SW480 (cell line): ENCODE data around the gene SPTAN1.
"Not testable (repeated sequence)": the region's sequence is repeated elsewhere in the genome, so short reads cannot be mapped to it uniquely, and the experiment has no call there.

Source experiments
- DNase-seq: peaks from one replicate; pipeline ENCODE4 v3.0.0-alpha.2; 2016; ENCODE audit warnings: low spot score

Gene SPTAN1

DNA sequence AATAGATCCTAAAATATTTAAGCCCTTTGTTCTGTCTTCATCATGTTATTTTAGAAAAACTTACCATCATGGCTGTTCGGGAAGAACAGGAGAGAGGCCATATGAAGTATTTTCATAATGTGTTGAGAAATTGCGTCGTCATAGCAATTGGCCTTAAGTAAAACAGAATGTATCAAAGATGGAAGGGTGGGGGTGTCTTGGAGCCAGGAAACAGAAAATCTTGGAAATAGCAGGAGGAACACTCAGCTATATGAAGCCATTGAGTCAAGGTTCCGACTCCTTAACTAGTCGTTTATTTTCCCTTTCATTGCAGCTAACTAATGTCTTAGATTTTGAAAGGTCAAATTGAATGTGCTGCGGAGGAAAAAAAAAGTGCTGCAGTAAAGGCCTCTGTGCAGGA lies 1.3 kb downstream of the SPTAN1 start:
- no peak for DNase-seq

- DNase-seq = peak; percentile 80
Observed at GRCh38 chr9:128554155-128554862, 1.9 kb downstream of the SPTAN1 start.

DNA sequence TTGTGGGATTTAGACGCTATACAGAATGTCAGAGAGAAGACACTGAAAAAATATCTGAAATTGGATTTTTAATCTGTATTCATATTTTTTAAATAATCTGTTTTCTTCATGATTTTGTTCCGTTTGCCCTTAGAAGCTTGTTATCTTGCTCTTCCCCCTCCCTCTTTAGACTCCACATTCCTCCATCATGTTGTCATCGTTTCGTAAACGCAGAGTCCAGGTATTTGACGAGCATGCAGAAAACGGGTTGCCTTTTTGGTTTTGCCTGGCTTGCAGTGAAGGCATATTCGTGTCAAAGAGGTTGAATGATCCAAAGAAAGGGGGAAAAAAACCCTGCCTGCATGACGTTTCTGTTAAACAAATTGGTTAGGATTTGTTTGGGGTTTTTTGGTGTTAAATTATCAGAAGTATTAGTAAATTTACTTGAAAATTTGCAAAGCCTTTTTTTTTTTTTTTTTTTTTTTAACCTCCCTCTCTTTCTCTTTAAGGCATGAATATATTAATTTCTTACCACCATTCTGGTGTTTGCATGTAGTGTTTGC lies 2.9 kb downstream of the SPTAN1 start:
- peak; percentile 77 for DNase-seq

GRCh38 chr9:128556276-128556675 lies 3.9 kb downstream of the SPTAN1 start:
- no peak for DNase-seq

DNA sequence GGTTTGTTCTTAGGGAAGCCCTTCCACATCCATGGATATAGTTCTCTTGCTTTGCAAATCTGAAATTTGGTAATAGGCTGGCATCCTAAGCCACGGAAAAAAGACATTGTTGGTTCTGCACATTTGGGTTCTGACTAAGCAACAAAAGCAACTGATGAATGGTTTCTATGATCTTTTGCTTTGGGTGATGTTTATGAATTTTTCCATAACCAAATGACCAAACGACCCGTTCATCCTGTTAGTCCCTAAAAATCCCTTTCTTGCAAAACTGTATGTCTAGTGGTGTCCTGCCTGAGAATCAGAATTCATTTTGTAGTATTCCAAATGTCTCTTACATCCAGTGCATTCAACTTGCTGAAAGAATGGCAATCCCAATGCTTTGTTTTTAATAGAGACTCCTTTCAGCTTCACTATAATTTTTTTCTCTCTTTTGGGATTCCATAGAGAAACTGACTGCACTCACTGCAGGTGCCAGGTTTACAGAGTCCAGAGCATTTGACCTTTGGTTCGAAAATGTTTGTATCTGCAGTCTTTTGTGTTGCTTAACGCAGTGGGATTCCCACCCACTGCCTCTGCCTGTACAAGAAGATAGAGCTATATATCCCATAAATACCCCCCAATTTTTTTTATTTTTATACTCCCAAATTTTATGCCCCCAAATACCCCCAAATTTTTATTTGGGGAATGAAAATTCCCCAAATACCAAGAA lies 4.7 kb downstream of the SPTAN1 start:
- DNase-seq = no peak

- DNase-seq = peak; percentile 82
Observed at GRCh38 chr9:128558431-128559310, 6.3 kb downstream of the SPTAN1 start.

DNA sequence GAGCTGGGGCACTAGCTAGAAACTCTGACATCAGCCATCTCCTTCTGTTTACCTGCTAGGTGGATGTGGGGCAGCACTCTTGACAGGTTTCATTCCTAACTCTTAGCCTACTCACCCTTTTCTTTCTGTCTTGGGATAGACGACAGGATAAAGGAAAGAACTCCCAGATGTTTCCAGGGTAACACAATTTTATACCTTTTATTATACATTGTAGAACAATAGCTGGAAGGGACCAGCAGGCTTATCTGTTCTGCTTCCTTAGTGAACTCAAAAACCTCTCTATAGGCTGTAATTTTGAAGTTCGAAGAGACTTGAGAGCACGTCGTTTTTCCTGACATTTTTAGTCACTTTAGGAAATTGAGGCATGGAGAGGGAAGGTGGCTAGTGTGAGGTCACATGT lies 13.2 kb downstream of the SPTAN1 start:
- DNase-seq = no peak

GRCh38 chr9:128568470-128569078 lies 16.2 kb downstream of the SPTAN1 start:
- DNase-seq = no peak

DNA sequence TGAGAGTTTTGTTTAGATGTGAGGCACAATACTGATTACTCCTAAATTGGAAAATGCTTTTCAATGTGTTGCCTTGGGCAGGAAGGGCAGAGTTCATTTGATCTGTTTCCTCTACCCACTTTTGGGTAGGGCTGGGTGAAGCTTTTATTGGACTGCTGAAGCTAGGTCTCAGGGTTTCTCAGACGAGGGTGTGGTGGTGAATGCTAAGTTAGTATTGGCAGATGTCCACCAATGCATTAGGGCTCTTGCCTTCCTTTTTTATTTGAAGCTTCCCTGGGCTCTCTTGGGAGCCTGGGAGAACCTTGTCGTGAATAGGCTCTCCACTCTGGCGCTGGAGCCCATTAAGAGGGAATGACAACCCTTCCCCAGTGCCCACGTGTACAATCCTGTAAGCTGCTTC lies 23.1 kb downstream of the SPTAN1 start:
- DNase-seq = no peak

DNA sequence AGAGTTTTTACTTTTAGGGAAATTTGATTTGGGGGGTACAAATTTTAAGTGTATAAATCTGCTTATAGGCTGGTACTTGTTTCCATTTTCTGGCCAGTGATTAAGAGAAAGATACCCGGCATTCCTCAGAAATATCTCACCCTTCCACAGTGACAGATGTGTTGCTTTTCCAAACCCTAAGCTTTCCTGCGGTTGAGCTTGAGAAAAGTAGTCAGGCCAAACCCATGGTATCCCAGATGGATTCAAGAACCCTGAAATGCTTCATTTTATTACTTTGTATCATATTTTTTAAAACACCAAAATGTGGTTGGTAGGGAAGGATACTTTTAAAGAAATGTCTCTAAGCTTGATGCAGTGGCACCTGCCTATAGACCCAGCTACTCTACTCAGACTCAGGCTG lies 23.5 kb downstream of the SPTAN1 start:
- no peak for DNase-seq

DNA sequence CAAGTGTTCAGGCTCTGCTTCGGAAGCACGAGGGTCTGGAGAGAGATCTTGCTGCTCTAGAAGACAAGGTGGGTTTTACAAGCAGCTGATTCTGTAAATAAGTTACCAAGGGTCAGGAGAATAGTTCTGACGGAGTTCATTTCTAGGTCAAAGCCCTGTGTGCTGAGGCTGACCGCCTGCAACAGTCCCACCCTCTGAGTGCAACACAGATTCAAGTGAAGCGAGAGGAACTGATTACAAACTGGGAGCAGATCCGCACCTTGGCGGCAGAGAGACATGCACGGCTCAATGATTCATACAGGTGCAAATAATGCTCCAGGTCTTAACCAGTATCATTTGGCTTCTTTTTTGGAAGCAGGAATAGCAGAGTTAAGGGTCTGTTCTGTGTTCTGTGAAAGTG lies 24.8 kb downstream of the SPTAN1 start:
- no peak for DNase-seq

DNA sequence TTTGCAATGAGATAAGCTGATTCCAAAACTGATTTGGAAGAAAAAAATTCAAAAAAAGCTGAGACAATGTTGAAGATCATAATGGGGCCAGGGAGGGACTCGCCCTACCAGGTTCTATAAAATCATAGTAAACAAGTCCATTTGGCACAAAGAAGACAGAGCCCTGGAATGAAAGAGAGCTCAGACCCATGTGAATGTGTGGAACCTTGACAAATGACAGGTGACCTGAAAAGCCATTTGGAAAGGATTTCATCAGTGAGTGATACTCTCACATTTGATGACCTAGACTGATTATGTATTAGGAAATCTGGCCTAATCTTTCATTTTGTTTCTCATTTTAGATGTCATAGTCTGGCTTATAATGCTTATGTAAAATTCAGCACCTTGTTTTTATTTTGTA lies 26.8 kb downstream of the SPTAN1 start:
- DNase-seq = no peak

- DNase-seq = no peak
Observed at GRCh38 chr9:128580731-128581130, 28.3 kb downstream of the SPTAN1 start.

GRCh38 chr9:128585155-128585554 lies 32.8 kb downstream of the SPTAN1 start:
- not testable (repeated sequence) for DNase-seq

GRCh38 chr9:128586934-128587333 lies 34.5 kb downstream of the SPTAN1 start:
- not testable (repeated sequence) for DNase-seq

- DNase-seq = no peak
Observed at GRCh38 chr9:128587453-128587852, 35.1 kb downstream of the SPTAN1 start.

GRCh38 chr9:128588581-128589233 lies 36.3 kb downstream of the SPTAN1 start:
- DNase-seq = no peak

DNA sequence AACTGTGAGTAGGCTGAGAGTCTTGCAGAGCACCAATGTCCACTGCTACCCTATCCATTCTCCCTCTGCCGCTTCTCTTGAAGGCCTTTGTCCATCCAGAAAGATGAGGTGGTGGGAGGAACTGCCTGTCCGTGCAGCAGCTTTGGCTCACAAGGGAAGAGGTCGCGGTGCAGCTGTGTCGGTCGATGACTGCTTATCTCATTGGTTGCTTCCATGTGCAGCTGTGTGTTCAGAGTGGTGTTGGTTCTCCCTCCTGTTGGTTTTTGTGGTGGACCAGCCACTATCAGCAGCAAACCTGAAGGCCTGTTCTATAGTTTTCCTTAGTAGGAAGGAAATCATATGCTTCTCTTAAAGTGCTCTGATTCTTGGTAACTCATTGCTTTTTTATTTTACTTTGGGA lies 40.7 kb downstream of the SPTAN1 start:
- DNase-seq = no peak

- no peak for DNase-seq
Observed at GRCh38 chr9:128593856-128594255, 41.5 kb downstream of the SPTAN1 start.

- DNase-seq = no peak
Observed at GRCh38 chr9:128595471-128595870, 43.1 kb downstream of the SPTAN1 start.

- DNase-seq = no peak
Observed at GRCh38 chr9:128600099-128600498, 47.7 kb downstream of the SPTAN1 start.

DNA sequence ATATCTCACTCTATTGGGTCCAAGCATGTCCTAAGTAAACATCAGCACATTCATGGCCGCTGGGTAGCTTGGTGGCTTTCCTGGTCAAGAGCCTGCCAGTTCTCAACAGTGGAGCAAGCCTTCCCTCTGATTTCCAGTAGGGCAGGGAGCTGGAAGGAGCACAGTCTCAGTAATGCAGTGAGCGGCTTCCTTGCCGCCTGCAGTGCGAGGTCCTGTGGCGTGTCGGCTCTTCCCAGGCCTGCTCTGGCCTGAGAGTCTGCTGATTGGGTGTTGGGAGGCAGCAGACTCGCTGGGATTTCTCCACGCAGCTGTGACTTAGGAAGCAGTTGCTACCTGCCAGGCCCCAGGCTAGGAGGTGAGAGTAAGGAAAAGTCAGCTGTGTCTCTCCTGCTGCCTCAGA lies 51.3 kb downstream of the SPTAN1 start:
- DNase-seq = no peak
